HUES6 (cell line): ENCODE measurements around the gene PALM2AKAP2.

ENCODE experiments used
- H3K27ac ChIP-seq: 2 replicates; pipeline ENCODE4 v1.7.0; 2013; ENCODE audit warnings: low read depth, mild to moderate bottlenecking, low read length, inconsistent platforms
- H3K27me3 ChIP-seq: 2 replicates; pipeline ENCODE4 v1.6.1; 2013; ENCODE audit warnings: low read length; ENCODE audit not compliant: control insufficient read depth, insufficient read depth
- H3K36me3 ChIP-seq: 2 replicates; pipeline ENCODE4 v1.6.1; 2013; ENCODE audit warnings: low read length; ENCODE audit not compliant: control insufficient read depth, insufficient read depth
- H3K4me1 ChIP-seq: 2 replicates; pipeline ENCODE4 v1.6.1; 2013; ENCODE audit warnings: low read length; ENCODE audit not compliant: control insufficient read depth, insufficient read depth
- H3K4me3 ChIP-seq: 2 replicates; pipeline ENCODE4 v1.5.1; 2013; ENCODE audit warnings: low read depth, low read length
- H3K9ac ChIP-seq: one replicate; pipeline ENCODE4 v1.6.1; 2013; ENCODE audit warnings: mild to moderate bottlenecking, low read length
- H3K9me3 ChIP-seq: 2 replicates; pipeline ENCODE4 v1.6.1; 2013; ENCODE audit warnings: low read depth, low read length; ENCODE audit not compliant: control insufficient read depth, insufficient read depth

Gene PALM2AKAP2

DNA sequence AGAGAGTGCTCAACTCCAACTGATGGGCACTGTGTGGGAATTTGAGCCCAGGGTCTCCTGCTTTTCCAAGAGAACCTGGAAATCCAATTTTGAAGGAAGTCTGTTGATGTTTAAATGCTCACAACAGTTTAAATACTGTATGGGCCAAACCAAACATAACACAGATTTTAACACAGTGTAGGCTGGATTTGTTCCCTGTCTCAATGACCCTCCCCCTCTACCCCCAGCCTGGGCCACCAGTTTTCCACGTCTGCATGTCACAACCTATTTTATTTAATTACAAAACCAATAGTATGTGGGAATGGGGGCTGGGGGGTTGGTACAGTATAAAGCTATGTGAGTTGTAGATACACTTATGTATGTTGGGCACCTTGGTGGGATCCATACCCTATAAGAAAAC is 11.7 kb downstream of the PALM2AKAP2 start:
- H3K36me3 ChIP-seq = no peaks in the 10 kb centered on the region
- H3K27me3 ChIP-seq = no peaks in the 10 kb centered on the region
- H3K9me3 ChIP-seq = no peaks in the 10 kb centered on the region
- H3K4me1 ChIP-seq = no peaks in the 10 kb centered on the region; the same call in 1 of the 2 replicates
- no peak overlapping the region for H3K9ac ChIP-seq
- H3K4me3 ChIP-seq = no peak overlapping the region
- H3K27ac ChIP-seq = no peak overlapping the region

DNA sequence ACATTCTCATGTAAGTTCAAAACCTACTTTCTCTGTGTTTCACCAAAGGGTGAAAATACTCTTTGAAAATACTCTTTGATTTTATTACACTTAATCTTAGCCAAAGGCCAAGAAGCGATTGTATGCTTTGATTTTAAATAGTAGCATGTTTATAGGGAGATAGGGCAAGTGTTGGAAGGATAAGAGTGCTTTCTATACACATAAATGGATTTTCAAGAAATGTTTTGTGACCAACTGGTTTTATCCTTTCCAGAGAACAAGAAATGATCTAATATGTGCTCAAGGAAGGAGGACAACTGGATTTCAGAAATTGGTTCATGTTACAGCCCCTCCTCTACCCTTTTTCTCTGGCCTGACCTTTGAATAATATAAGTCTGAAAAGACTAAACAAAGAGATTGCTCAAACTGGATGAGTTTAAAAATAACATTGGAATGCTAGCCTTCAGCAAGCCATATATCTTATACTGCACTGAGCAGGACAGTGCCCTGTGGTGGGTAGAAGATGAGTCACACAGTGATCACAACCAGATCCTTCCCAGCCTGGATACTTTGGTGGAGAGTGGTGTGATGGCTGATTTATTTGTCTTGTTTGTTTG is 13.1 kb downstream of the PALM2AKAP2 start:
- H3K9me3 ChIP-seq = no peaks in the 10 kb centered on the region
- no peak overlapping the region for H3K27ac ChIP-seq
- no peaks in the 10 kb centered on the region; the same call in 1 of the 2 replicates for H3K4me1 ChIP-seq
- H3K36me3 ChIP-seq = no peaks in the 10 kb centered on the region
- H3K9ac ChIP-seq = no peak overlapping the region
- no peaks in the 10 kb centered on the region for H3K27me3 ChIP-seq
- H3K4me3 ChIP-seq = no peak overlapping the region

DNA sequence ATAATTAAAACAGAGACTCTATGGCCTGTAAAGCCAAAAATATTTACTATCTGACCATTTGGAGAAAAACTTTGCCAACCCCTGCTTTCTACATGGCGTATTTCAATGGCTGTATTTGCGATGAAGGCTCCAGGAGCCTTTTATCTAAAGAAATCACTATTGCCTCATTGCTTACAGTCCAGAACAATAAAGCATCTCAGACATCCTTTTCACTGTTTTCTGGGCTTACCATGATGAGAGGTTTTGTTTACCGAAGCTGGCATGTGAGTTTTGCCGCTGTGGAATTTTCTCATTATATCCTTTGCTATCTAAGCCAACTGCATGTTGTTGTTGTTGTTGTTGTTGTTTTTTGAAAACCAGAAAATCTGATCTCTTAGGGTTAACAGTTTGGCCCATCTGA is 13.9 kb downstream of the PALM2AKAP2 start:
- Histone ChIP-seq H3K4me1 (no peaks in the 10 kb centered on the region; the same call in 1 of the 2 replicates), H3K27ac (no peak overlapping the region), H3K9ac (no peak overlapping the region), H3K9me3 (no peaks in the 10 kb centered on the region), H3K27me3 (no peaks in the 10 kb centered on the region), H3K4me3 (no peak overlapping the region), H3K36me3 (no peaks in the 10 kb centered on the region)

DNA sequence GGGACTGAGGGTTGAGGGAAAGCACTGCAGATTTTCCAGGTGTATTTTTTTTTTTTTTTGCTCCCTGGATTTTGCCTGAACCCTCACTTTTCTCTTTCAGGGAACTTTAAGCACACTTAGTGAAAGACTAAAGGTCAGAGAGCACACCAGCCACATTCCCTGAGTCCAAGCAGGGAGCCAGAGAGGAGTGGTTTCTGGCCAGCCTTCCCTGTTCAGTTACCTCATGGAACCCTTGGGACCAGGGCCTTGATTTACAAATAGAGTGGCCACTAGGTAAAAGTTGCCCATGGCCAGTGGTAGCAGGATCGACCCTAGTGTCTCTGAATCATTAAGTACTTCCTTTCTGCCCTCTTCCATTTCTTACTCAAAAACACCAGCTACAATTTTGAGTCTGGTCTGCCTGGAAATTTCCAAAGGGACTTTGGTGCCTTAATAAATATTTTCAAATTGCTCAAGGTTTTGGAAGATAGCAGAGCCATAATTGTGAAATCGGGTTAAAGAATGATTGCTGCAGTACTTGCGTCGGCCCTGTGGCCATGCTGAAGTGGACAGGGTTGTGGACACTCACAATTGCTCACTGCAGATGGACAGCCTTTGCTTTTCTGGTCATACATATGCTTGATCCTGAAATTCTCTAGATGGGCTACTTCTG is 14.5 kb downstream of the PALM2AKAP2 start:
- Histone ChIP-seq H3K9me3 (no peaks in the 10 kb centered on the region), H3K4me1 (no peaks in the 10 kb centered on the region; the same call in 1 of the 2 replicates), H3K9ac (no peak overlapping the region), H3K4me3 (no peak overlapping the region), H3K27me3 (no peaks in the 10 kb centered on the region), H3K36me3 (no peaks in the 10 kb centered on the region), H3K27ac (no peak overlapping the region)

DNA sequence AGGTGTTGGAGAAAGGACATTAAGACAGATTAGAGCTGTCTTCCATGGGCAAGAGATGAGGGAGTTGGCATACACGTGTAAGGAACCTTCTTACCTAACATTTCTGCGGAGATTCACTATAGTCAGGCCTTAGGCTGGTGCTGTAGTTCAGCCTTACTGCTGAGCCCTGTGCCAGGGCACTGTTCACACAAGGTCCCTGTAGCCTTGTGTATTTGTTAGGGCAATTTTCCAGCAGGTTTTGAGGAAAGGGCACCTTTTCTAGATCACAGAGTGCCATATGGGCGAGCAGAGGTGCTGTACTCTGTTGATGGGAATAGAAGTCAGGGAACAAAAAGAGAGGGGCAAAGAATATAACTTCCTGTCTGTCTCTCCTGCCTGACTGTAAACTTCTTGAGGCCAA is 15.6 kb downstream of the PALM2AKAP2 start:
- H3K9me3 ChIP-seq = no peaks in the 10 kb centered on the region
- H3K27ac ChIP-seq = no peak overlapping the region
- no peak overlapping the region for H3K9ac ChIP-seq
- H3K27me3 ChIP-seq = no peaks in the 10 kb centered on the region
- H3K4me3 ChIP-seq = no peak overlapping the region
- H3K4me1 ChIP-seq = no peaks in the 10 kb centered on the region
- no peaks in the 10 kb centered on the region for H3K36me3 ChIP-seq

DNA sequence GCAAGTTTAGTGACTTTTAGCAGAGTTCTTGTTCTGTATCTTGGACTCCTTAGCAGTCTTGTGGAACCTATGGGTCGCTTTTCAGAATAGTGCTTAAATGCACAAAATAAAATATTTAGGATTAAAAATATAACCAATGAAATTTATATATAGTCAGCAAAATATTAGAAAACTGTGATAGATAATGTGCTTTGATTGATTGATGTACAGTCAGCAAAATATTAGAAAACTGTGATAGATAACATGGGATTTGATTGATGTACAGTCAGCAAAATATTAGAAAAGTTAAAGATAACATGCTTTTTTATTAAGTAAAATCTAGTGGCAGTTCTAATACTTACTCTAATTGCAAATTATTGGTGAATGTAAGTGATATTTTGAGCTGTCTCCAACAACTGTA is 16.1 kb downstream of the PALM2AKAP2 start:
- no peaks in the 10 kb centered on the region for H3K36me3 ChIP-seq
- H3K27me3 ChIP-seq = no peaks in the 10 kb centered on the region
- no peaks in the 10 kb centered on the region for H3K9me3 ChIP-seq
- H3K27ac ChIP-seq = no peak overlapping the region
- no peaks in the 10 kb centered on the region for H3K4me1 ChIP-seq
- H3K4me3 ChIP-seq = no peak overlapping the region
- H3K9ac ChIP-seq = no peak overlapping the region

DNA sequence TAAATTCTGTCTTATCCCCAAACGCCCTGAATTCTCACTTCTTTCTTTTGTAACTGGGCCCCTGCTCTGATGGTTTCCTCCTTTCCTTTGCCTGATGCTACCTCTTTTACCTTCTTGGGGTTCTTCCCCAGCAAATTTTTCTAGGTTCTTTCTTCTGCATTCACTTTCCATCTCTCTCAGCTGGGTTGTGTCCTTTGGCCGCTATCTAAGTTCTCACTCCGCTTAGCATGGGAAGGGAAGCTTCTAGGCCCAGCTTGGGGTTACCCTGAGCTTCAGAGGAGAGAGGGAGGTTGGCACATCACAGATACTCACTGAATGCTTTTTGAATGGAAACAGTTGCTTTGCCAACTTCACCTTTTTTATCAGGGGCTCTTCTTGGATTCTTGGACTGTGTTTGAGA is 17.0 kb downstream of the PALM2AKAP2 start:
- Histone ChIP-seq H3K27me3 (no peaks in the 10 kb centered on the region), H3K9me3 (no peaks in the 10 kb centered on the region), H3K4me3 (no peak overlapping the region), H3K36me3 (no peaks in the 10 kb centered on the region), H3K27ac (no peak overlapping the region), H3K9ac (no peak overlapping the region), H3K4me1 (no peaks in the 10 kb centered on the region)

DNA sequence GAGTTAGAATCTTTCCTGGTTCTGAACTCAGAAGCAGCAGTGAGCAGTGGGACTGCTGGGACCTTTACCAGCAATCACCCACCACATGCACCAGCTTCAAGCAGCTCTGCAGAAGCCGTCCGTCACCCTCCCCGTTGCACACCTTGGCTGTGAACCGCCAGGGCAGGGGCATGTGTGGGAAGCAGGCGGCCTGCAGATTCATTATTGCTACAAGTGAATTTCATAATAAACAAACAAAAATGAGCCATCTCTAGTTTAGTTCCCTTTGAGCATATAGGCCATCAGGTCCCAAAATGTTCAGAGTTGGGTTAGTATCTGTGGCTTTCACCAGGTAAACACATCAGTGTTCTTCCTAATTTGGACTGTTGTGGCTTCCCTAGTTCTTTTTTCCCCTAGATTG is 17.5 kb downstream of the PALM2AKAP2 start:
- Histone ChIP-seq H3K27me3 (no peaks in the 10 kb centered on the region), H3K9ac (no peak overlapping the region), H3K36me3 (no peaks in the 10 kb centered on the region), H3K4me1 (no peaks in the 10 kb centered on the region), H3K27ac (no peak overlapping the region), H3K9me3 (no peaks in the 10 kb centered on the region), H3K4me3 (no peak overlapping the region)

DNA sequence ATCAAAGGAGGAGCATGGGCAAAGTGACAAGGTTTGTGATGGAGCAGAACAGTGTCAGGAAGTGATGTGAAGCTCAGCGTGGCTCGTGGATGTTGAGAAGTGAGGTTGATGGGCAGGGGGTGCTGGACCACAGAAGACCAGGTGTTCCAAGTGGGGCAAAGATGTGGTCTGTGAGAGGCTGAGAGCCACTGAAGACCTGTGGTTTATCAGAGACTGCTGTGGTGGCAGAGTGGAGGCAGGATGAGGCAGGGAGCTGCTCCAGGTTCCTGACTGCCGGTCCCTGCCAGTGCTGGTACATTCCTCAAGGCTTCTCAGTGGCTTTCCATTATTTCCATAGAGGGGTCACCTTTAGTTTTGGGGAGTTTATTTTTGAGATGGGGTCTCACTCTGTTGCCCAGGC is 19.1 kb downstream of the PALM2AKAP2 start:
- H3K27me3 ChIP-seq = no peaks in the 10 kb centered on the region
- H3K27ac ChIP-seq = no peak overlapping the region
- no peaks in the 10 kb centered on the region for H3K36me3 ChIP-seq
- H3K9me3 ChIP-seq = no peaks in the 10 kb centered on the region
- no peak overlapping the region for H3K9ac ChIP-seq
- no peaks in the 10 kb centered on the region for H3K4me1 ChIP-seq
- no peak overlapping the region for H3K4me3 ChIP-seq

DNA sequence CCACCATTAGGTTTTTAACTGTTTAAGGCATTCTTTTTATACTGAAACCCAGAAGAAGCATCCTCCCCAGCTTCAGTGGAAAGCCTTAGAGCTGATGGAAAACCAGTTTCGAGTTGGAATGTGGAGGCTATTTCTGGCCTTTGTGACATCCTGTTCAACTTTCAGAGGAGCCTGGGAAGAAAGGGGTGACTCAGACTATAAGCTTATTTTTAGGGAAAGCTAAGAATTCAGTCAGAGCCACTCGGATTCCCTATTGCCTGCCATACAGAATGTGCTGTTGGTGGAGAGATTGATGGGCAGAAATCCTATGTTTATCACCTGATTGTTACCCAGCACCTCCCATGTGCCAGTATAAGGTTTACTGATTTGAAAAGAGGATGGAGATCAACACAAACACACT is 19.8 kb downstream of the PALM2AKAP2 start:
- no peak overlapping the region for H3K27ac ChIP-seq
- no peaks in the 10 kb centered on the region for H3K27me3 ChIP-seq
- H3K9ac ChIP-seq = no peak overlapping the region
- H3K36me3 ChIP-seq = no peaks in the 10 kb centered on the region
- H3K9me3 ChIP-seq = no peaks in the 10 kb centered on the region
- H3K4me1 ChIP-seq = no peaks in the 10 kb centered on the region
- no peak overlapping the region for H3K4me3 ChIP-seq

DNA sequence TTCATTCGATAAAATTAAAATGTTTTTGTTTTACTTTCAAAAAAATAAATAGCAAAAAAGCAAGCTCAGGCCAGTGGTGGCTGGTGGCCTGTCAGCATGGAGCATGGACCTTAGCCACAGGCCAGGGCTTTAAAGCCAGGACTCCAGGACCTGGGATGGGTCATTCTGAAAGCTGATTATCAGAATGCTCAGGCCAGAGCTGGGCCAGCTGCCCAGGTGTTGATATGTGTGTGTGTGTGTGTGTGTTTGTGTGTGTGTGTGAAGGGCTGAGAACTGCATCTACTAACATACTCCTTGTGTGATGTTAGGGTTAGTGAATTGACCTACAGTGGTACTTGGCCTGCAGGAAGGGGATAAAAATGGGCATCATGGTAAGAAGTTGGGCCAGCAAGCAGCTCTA is 21.5 kb downstream of the PALM2AKAP2 start:
- no peaks in the 10 kb centered on the region for H3K27me3 ChIP-seq
- H3K4me3 ChIP-seq = no peak overlapping the region
- H3K4me1 ChIP-seq = no peaks in the 10 kb centered on the region
- no peak overlapping the region for H3K27ac ChIP-seq
- no peaks in the 10 kb centered on the region for H3K36me3 ChIP-seq
- no peak overlapping the region for H3K9ac ChIP-seq
- no peaks in the 10 kb centered on the region for H3K9me3 ChIP-seq
